Glutamatergic neuron (in vitro differentiated cells): ENCODE measurements around the gene TMLHE. TPM values are rescaled to one million over a fixed set of nuclear protein-coding genes. Genes with fewer than 3 reads are reported as not detected.

Experiments
- DNase-seq: peaks from one replicate; pipeline ENCODE4 v3.0.0; 2022
- H3K27ac Mint-ChIP-seq: one replicate; pipeline ENCODE4 v1.8.0; 2020; ENCODE audit warnings: mild to moderate bottlenecking, mixed read lengths, inconsistent platforms; ENCODE audit not compliant: unreplicated experiment
- H3K27me3 Mint-ChIP-seq: one replicate; pipeline ENCODE4 v1.8.0; 2020; ENCODE audit warnings: mild to moderate bottlenecking, moderate library complexity, mixed read lengths, inconsistent platforms; ENCODE audit not compliant: unreplicated experiment
- H3K36me3 Mint-ChIP-seq: one replicate; pipeline ENCODE4 v1.8.0; 2020; ENCODE audit warnings: mild to moderate bottlenecking, mixed read lengths, inconsistent platforms; ENCODE audit not compliant: unreplicated experiment
- H3K4me1 Mint-ChIP-seq: one replicate; pipeline ENCODE4 v1.8.0; 2020; ENCODE audit warnings: mild to moderate bottlenecking, low read depth, mixed read lengths, inconsistent platforms; ENCODE audit not compliant: unreplicated experiment
- H3K4me3 Mint-ChIP-seq: one replicate; pipeline ENCODE4 v1.8.0; 2020; ENCODE audit warnings: mild to moderate bottlenecking, mixed read lengths, inconsistent platforms; ENCODE audit not compliant: unreplicated experiment
- H3K9me3 Mint-ChIP-seq: one replicate; pipeline ENCODE4 v1.8.0; 2020; ENCODE audit warnings: mild to moderate bottlenecking, moderate library complexity, mixed read lengths, inconsistent platforms; ENCODE audit not compliant: unreplicated experiment
- CTCF ChIP-seq: fragments of 200-600 bp; sonication (generic); IDR thresholded peaks from one replicate; pipeline ENCODE4 v1.5.0; 2021; ENCODE audit not compliant: partially characterized antibody, unreplicated experiment
- microRNA-seq: library from miRNA; unstranded; fragments of <30 nt; microRNA quantifications from one replicate; pipeline ENCODE4, GENCODE V29; 2020; ENCODE audit not compliant: unreplicated experiment
- total RNA-seq: library from RNA; stranded (reverse); fragmentation: NEBNext Ultra II Directional; extraction: Animal tissue kit (Norgen Biotek cat#: 25700); gene quantifications from one replicate; pipeline ENCODE4 v1.2.1, GENCODE V29; 2021; ENCODE audit not compliant: unreplicated experiment

The TMLHE gene
- total RNA-seq, 1 donor from 2014 or later, result 26.1 TPM

- no peak for TF ChIP-seq CTCF
- Mint-ChIP-seq H3K27me3 (no peaks in the 10 kb centered on the region), H3K4me3 (no peak overlapping the region), H3K9me3 (peaks cover 3% of the 10 kb centered on the region), H3K27ac (no peak overlapping the region), H3K4me1 (no peaks in the 10 kb centered on the region), H3K36me3 (no peaks in the 10 kb centered on the region)
- DNase-seq, result no peak
Measured at GRCh38 chrX:155441097-155441496, 171.7 kb downstream of the TMLHE start.

Small RNA genes lying within 50 kb of the gene (microRNA-seq; reads per million reads assigned to microRNA genes)
- not detected for gene MIR1184-3

Other genes starting within 250 kb of the TMLHE start
- gene F8A2, start 230.9 kb downstream of the TMLHE start, total RNA-seq, result not detected
- gene F8A3, start 154.3 kb downstream of the TMLHE start, total RNA-seq, result not detected
- 1.6 TPM for gene SPRY3, start 366 bp downstream of the TMLHE start, total RNA-seq